ENCODE results near the gene ADSL.

GRCh38 chr22:40404251-40405177, 58.2 kb downstream of the ADSL start:
- TF ChIP-seq CTCF (IDR thresholded peaks at IDR 0.05) (no peak), POLR2A (IDR thresholded peaks at IDR 0.05) (no peak)
